Hematopoietic multipotent progenitor cell (in vitro differentiated cells): ENCODE results near the gene FNTB. TPM values are rescaled to one million over a fixed set of nuclear protein-coding genes. Genes with fewer than 3 reads are reported as not detected.

ENCODE experiments used
- DNase-seq, 3 donors: peaks; one replicate each; pipeline ENCODE4 v3.0.0-alpha.2; 2011 to 2015; ENCODE audit warnings: low read depth in 2 of 3, low spot score in 2 of 3
- total RNA-seq: library from RNA; depleted of rRNA; stranded (reverse); fragments of >200 nt; gene quantifications from one replicate; pipeline ENCODE4 v1.2.3, GENCODE V29; 2012

Gene FNTB
- total RNA-seq = 6.7 TPM

- peak; percentile 85 to 98 (median 96) for DNase-seq
Measured at GRCh38 chr14:64986648-64987437, at the start of gene FNTB. Gene FNTB, plus strand, starts transcription at chr14:64986895. Its CDS starts 59 bp downstream, at chr14:64986954.

- no peak for DNase-seq
Measured at GRCh38 chr14:64937171-64937820, 49.4 kb upstream of the FNTB start.

GRCh38 chr14:64937821-64938193, 48.9 kb upstream of the FNTB start:
- no peak for DNase-seq

GRCh38 chr14:64938972-64939816, 47.5 kb upstream of the FNTB start:
- DNase-seq = no peak

- no peak for DNase-seq
Measured at GRCh38 chr14:64939817-64940190, 46.9 kb upstream of the FNTB start.

GRCh38 chr14:64940336-64940910, 46.3 kb upstream of the FNTB start:
- no peak for DNase-seq

DNA sequence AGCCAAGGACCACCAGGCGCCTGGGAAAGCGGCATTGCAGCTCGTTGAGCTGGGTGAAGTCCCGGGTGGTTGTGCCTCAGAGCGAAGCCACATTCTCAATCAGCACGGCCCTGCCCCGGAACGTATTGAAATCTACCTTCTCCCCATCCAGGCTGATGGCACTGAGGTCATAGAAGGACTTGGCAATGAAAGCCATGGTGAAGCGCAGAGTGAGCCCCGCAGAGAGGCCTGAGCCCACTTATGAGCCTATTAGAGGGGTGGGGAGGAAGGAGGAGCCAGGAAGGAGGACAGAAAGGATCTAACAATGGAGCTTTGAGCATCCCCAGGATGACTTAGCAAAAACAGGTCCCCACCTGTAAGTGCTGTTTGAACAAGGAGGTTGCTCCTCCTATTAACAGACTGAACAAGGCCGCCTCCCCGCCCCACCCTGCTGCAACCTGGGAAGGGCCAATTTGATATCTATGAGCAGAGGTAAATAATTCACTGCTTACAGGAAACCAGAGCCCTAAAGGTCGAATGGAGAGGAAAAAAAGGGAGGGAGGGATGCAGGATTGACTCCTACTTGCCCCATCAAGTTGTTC, 44.1 kb upstream of the FNTB start, which contains the start of gene GPX2:
Gene GPX2 (minus strand): TSS at position 215 of the 581 bp plus-strand sequence. CDS start 19 bp downstream, at position 196.
- no peak for DNase-seq

DNA sequence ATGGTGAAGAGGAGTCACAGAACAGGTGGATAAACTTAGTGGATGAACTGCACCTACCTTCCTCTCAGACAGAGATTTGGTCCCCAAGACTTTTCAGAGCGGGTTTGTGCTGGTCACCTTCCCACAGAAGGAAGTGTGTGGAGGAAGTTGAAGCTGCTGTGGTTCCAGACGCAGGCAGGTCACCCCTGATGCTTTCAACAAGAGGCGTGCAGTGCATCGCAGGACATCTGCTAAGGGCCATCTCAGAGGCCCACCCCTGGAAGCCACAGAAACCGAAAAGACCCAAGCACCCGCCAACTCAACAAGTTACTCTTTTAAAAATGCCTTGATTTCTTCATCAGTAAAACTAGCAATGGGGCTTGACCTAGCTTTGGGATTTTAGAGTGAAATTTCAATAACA, 43.1 kb upstream of the FNTB start:
- DNase-seq = peak in 2 of 3 donors; percentile 24 to 60

DNA sequence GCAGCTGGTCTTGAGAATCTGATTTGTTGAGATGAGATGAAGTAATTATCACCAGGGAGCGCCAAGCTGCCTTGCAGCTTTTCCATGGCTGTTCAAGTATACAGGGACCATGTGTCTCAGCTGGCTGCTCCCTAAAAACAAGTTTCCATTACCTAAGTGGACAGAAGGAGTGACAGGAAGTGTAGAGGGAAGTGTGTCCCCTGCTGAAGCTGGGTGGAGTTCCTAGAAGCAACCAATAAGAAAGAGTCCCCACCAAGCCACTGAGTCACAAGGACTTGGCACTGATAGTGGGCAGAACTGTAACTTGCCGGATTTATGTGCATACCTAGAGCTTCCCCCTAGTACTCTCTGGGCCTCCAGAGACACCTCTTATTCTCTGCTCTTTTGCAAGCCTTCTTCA, 42.7 kb upstream of the FNTB start:
- no peak for DNase-seq

DNA sequence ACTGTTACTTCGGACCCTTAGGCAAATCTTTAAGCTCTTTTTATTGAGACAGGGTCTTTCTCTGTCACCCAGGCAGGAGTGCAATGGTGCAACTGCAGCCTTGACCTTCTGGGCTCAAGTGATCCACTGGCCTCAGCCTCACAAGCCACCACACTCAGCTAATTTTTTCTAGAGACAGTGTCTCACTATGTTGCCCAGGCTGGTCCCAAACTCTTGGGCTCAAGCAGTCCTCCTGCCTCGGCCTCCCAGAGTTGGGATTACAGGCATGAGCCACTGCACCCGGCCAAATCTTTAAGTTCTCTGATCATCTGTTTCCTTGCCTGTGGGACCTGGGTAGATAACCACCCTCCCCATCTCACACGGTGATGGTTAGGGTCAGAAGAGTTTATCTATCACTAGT, 41.8 kb upstream of the FNTB start:
- DNase-seq = no peak

GRCh38 chr14:64945431-64946178, 41.1 kb upstream of the FNTB start:
- DNase-seq = no peak

GRCh38 chr14:64946310-64947045, 40.2 kb upstream of the FNTB start:
- DNase-seq = no peak

- no peak for DNase-seq
Measured at GRCh38 chr14:64947710-64948611, 38.7 kb upstream of the FNTB start.

DNA sequence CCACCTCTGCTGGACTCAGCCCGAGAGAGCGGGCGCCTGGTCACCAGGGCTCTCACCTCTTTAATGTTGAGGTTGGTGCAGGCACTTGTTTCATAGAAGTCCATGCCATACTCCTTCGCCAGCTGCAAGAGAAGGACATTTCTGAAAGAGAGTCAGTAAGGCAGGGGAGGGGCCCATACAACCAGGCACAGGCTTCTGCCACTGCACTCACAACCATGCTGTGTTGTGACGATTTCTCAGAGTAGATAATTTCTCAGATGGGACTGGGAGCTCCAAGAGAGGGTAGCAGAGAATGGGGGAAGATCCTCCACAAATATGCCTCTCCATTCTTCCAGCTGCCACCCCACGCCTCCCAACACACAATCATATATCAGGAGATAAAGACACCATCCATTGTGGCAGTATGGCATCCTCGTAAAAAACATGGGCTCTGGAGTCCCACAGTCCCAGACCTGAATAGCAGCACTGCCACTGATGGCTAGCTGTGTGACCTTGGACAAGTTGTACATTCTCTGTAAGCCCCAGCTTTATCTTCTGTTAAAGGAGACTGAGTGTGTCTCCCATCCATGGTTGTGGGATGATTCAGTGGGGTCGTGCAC, 38.0 kb upstream of the FNTB start:
- DNase-seq = no peak

DNA sequence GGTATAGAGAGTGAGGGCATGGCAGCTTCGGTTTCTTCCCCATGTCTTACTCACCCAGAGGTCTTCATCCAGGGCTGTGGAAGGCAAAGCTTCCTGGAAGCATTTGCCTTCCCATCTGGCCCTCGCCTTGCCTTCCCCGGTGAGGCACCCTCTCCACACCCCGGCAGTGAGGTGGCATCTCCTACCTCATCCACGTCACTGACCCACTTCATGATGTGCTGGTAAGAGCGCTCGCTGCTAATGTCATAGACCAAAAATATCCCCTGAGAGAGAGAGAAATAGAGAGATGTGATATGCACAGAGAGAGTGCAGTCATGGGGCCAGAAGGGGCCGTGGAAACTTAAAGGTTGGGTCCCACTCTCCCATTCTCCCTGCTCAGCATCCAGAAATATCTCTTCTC, 35.8 kb upstream of the FNTB start:
- no peak for DNase-seq

GRCh38 chr14:64951291-64951690, 35.4 kb upstream of the FNTB start:
- no peak for DNase-seq

- no peak for DNase-seq
Measured at GRCh38 chr14:64951724-64952123, 35.0 kb upstream of the FNTB start.
